Neural cell (in vitro differentiated cells): Measurements from ENCODE around the gene GRIN1.

Source experiments
- CTCF ChIP-seq: fragments of 450-650 bp; IDR thresholded peaks from 2 replicates; pipeline ENCODE4 v1.5.1; 2014; ENCODE audit warnings: antibody characterized with exemption, mild to moderate bottlenecking, moderate library complexity; ENCODE audit not compliant: poor library complexity, severe bottlenecking
- EP300 ChIP-seq: fragments of 450-650 bp; conservative IDR thresholded peaks from 2 replicates; pipeline ENCODE4 v1.6.1; 2014; ENCODE audit warnings: antibody characterized with exemption, mild to moderate bottlenecking, moderate library complexity; ENCODE audit not compliant: poor library complexity, severe bottlenecking
- POLR2AphosphoS5 ChIP-seq: IDR thresholded peaks from 2 replicates; pipeline ENCODE4 v1.6.1; 2012
- RAD21 ChIP-seq: fragments of 450-650 bp; conservative IDR thresholded peaks from 2 replicates; pipeline ENCODE4 v1.6.1; 2014; ENCODE audit warnings: antibody characterized with exemption, mild to moderate bottlenecking, moderate library complexity

- TF ChIP-seq CTCF (no peak), RAD21 (no peak), EP300 (no peak), POLR2AphosphoS5 (no peak)
These were observed 37.6 kb downstream of the GRIN1 start for GRCh38 chr9:137176302-137177182.
